GM23338 (cell line): Measurements from ENCODE around the gene TFEB. TPM values are rescaled to one million over a fixed set of nuclear protein-coding genes. Genes with fewer than 3 reads are reported as not detected.

Experiments used
- ATAC-seq: fragments of 200-7000 bp; cut with Tn5 transposase; 3 replicates; pipeline ENCODE4 v1.9.1; 2020
- DNase-seq: peaks from one replicate; pipeline ENCODE4 v3.0.0-alpha.2; 2015; ENCODE audit warnings: low spot score
- H2AFZ ChIP-seq: fragments of 200-600 bp; sonication (generic); 2 replicates; pipeline ENCODE4 v1.8.0; 2016; ENCODE audit warnings: antibody characterized with exemption, mild to moderate bottlenecking, moderate library complexity
- H3F3A ChIP-seq: fragments of 200-600 bp; sonication (generic); replicated peaks from 2 replicates; pipeline ENCODE4 v1.8.0; 2017; ENCODE audit warnings: antibody characterized with exemption, mixed run types, low read depth
- H3K27ac ChIP-seq: fragments of 200-600 bp; sonication (generic); 2 replicates; pipeline ENCODE4 v1.6.1; 2016; ENCODE audit warnings: low read depth
- H3K27me3 ChIP-seq: fragments of 200-600 bp; sonication (generic); 2 replicates; pipeline ENCODE4 v1.8.0; 2016; ENCODE audit warnings: mild to moderate bottlenecking, mixed run types, moderate library complexity; ENCODE audit not compliant: insufficient read depth
- H3K36me3 ChIP-seq: fragments of 200-600 bp; sonication (generic); 2 replicates; pipeline ENCODE4 v1.8.0; 2016; ENCODE audit warnings: mild to moderate bottlenecking; ENCODE audit not compliant: insufficient read depth
- H3K4me1 ChIP-seq: fragments of 200-600 bp; sonication (generic); 2 replicates; pipeline ENCODE4 v1.8.0; 2016; ENCODE audit warnings: mild to moderate bottlenecking, moderate library complexity; ENCODE audit not compliant: insufficient read depth
- H3K4me2 ChIP-seq: fragments of 200-600 bp; sonication (generic); 2 replicates; pipeline ENCODE4 v1.7.1; 2017; ENCODE audit warnings: mixed run types
- H3K4me3 ChIP-seq: fragments of 200-600 bp; sonication (generic); 2 replicates; pipeline ENCODE4 v1.6.1; 2016; ENCODE audit warnings: mixed run types
- H3K79me2 ChIP-seq: fragments of 200-600 bp; sonication (generic); replicated peaks from 2 replicates; pipeline ENCODE4 v1.8.0; 2017; ENCODE audit warnings: mild to moderate bottlenecking; ENCODE audit not compliant: insufficient read depth
- H3K9me2 ChIP-seq: fragments of 200-600 bp; sonication (generic); 2 replicates; pipeline ENCODE4 v1.8.0; 2017; ENCODE audit not compliant: insufficient read depth
- H4K20me1 ChIP-seq: fragments of 200-600 bp; sonication (generic); replicated peaks from 2 replicates; pipeline ENCODE4 v1.8.0; 2017; ENCODE audit warnings: mild to moderate bottlenecking; ENCODE audit not compliant: insufficient read depth
- H3K27ac Mint-ChIP-seq: 2 replicates; pipeline ENCODE4 v1.8.0; 2020; ENCODE audit warnings: inconsistent platforms, mild to moderate bottlenecking, moderate library complexity, mixed read lengths
- H3K27me3 Mint-ChIP-seq: 3 replicates; pipeline ENCODE4 v1.8.0; 2022; ENCODE audit warnings: low read depth, mild to moderate bottlenecking, moderate library complexity, mixed read lengths, inconsistent platforms; ENCODE audit not compliant: insufficient read depth, poor library complexity
- H3K36me3 Mint-ChIP-seq: 3 replicates; pipeline ENCODE4 v1.8.0; 2021; ENCODE audit warnings: low read depth, mild to moderate bottlenecking, inconsistent platforms, moderate library complexity, mixed read lengths
- H3K4me1 Mint-ChIP-seq: 3 replicates; pipeline ENCODE4 v1.8.0; 2020; ENCODE audit warnings: mild to moderate bottlenecking, inconsistent platforms, mixed read lengths
- H3K4me3 Mint-ChIP-seq: 3 replicates; pipeline ENCODE4 v1.8.0; 2021; ENCODE audit warnings: moderate library complexity, mild to moderate bottlenecking, inconsistent platforms, mixed read lengths
- H3K9me3 Mint-ChIP-seq: 3 replicates; pipeline ENCODE4 v1.8.0; 2020; ENCODE audit warnings: moderate library complexity, mild to moderate bottlenecking, inconsistent platforms, mixed read lengths
- CREB1 ChIP-seq: fragments of 250-450 bp; sonication (Bioruptor Pico); IDR thresholded peaks from 2 replicates; pipeline ENCODE4 v1.5.0; 2020; ENCODE audit warnings: low read depth, mild to moderate bottlenecking, moderate library complexity
- CTCF ChIP-seq, 2 experiments: fragments of 200-600 bp in 1 of 2; sonication (generic) in 1 of 2; conservative IDR thresholded peaks; 2 replicates each; pipeline versions ENCODE4 v1.5.1 to v1.6.1; 2016 to 2017; ENCODE audit warnings: antibody characterized with exemption in 2 of 2, low read depth in 2 of 2, mild to moderate bottlenecking in 2 of 2, moderate library complexity in 1 of 2
- ETS1 ChIP-seq: IDR thresholded peaks from 2 replicates; pipeline ENCODE4 v1.6.1; 2016; ENCODE audit warnings: antibody characterized with exemption
- EZH2phosphoT487 ChIP-seq: fragments of 200-600 bp; sonication (generic); IDR thresholded peaks from one replicate; pipeline ENCODE4 v1.8.1; 2018; ENCODE audit warnings: antibody characterized with exemption; ENCODE audit not compliant: unreplicated experiment
- JUNB ChIP-seq: IDR thresholded peaks from one replicate; pipeline ENCODE4 v1.6.1; 2016; ENCODE audit warnings: antibody characterized with exemption; ENCODE audit not compliant: unreplicated experiment
- NANOG ChIP-seq: IDR thresholded peaks from 2 replicates; pipeline ENCODE4 v1.6.1; 2016; ENCODE audit warnings: antibody characterized with exemption, borderline replicate concordance
- POLR2AphosphoS5 ChIP-seq: IDR thresholded peaks from 2 replicates; pipeline ENCODE4 v1.6.1; 2016; ENCODE audit warnings: antibody characterized with exemption, low read depth
- REST ChIP-seq: IDR thresholded peaks from one replicate; pipeline ENCODE4 v1.6.1; 2018; ENCODE audit warnings: antibody characterized with exemption; ENCODE audit not compliant: unreplicated experiment
- STAT1 ChIP-seq: IDR thresholded peaks from one replicate; pipeline ENCODE4 v1.6.1; 2016; ENCODE audit warnings: antibody characterized with exemption; ENCODE audit not compliant: unreplicated experiment
- ZNF331 ChIP-seq: fragments of 250-450 bp; sonication (Bioruptor Pico); IDR thresholded peaks from 2 replicates; pipeline ENCODE4 v1.5.0; 2020; ENCODE audit warnings: low read depth, mild to moderate bottlenecking, moderate library complexity
- ZNF462 ChIP-seq: fragments of 250-450 bp; sonication (Bioruptor Pico); IDR thresholded peaks from 2 replicates; pipeline ENCODE4 v1.5.0; 2020; ENCODE audit warnings: mild to moderate bottlenecking, moderate library complexity
- polyA plus RNA-seq: library from polyadenylated mRNA; unstranded; fragments of >200 nt; fragmentation: Nextera tagmentation; extraction: Ambion mirVana; gene quantifications from 2 replicates; pipeline ENCODE4 v1.2.1, GENCODE V29; 2016
- total RNA-seq: library from RNA; depleted of rRNA; stranded (reverse); fragments of >200 nt; shearing (Covaris generic); gene quantifications from 2 replicates; pipeline ENCODE4 v1.2.3, GENCODE V29; 2014

The TFEB gene
- total and polyA plus RNA-seq, 2 experiments from 2014 or later = 1.3 to 4.3 TPM

GRCh38 chr6:41730531-41731436, 4.6 kb downstream of the TFEB start:
- Histone ChIP-seq H2AFZ (no peak overlapping the region), H4K20me1 (no peaks in the 10 kb centered on the region), H3F3A (peaks cover 14% of the 10 kb centered on the region), H3K4me1 (peaks cover 27% of the 10 kb centered on the region), H3K79me2 (no peaks in the 10 kb centered on the region), H3K4me3 (no peak overlapping the region), H3K27me3 (peaks cover 18% of the 10 kb centered on the region), H3K27ac (no peak overlapping the region), H3K9me2 (no peaks in the 10 kb centered on the region), H3K36me3 (no peaks in the 10 kb centered on the region), H3K4me2 (0 out of 2 replicates have a peak overlapping the region, but pooled peaks have one; percentile 70)
- Mint-ChIP-seq H3K9me3 (no peaks in the 10 kb centered on the region), H3K27ac (no peak overlapping the region), H3K4me1 (peaks cover 46% of the 10 kb centered on the region), H3K27me3 (peaks cover 22% of the 10 kb centered on the region), H3K36me3 (no peaks in the 10 kb centered on the region), H3K4me3 (no peak overlapping the region)
- ATAC-seq (no peak), DNase-seq (no peak)
- TF ChIP-seq ETS1 (no peak), POLR2AphosphoS5 (no peak), ZNF331 (CRISPR knock-in tag) (no peak), JUNB (no peak), REST (no peak), NANOG (no peak), EZH2phosphoT487 (no peak), CREB1 (CRISPR knock-in tag) (no peak), CTCF (conservative IDR thresholded peaks at IDR 0.05; ENCODE audit: low read depth in 2 of 2) (no peak), ZNF462 (CRISPR knock-in tag) (no peak), STAT1 (no peak)
